DMS79 (cell line): ENCODE data around the gene NTM.
"Not testable (repeated sequence)": the region's sequence is repeated elsewhere in the genome, so short reads cannot be mapped to it uniquely, and the experiment has no call there.

ENCODE experiments used
- DNase-seq: peaks from one replicate; lab custom pipeline; 2025; lab: John Stamatoyannopoulos, UW

NTM gene

DNA sequence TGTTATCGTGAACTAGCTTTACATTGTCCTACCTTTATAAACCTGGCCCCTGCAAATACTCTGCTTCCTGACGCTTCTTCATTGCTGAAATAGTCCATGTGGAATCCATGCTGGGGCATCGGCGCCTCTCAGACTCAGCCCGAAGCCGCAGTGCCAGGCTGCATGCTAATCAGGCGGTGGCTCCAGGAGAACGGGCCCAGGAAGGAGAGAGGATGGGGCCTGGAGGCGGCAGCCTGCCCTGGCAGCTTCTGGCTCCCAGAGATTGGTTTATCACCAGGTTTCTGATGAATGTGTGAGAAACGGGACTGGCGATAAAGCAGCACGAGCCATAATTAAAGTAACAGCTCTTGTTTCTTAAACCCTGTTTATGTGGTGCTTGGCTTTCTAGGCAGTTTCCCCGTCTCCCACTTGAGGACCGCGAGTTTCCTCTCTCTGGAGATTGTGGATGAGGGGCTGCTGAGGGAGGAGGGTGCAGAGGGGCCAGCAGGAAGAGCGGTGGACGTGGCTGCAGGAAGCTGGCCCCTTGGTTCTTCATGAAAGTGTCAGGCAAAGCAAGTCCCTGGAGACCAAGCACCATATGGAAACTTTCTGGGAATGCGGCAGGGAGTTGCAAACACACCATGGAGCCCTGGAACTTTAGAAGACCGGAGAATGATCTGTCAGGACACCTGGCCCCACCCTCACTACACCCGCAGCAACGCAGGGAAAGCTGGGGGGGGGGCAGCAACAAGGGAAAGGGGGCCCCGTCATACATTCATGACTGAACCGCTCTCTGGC is 93.4 kb downstream of the NTM start:
- DNase-seq = no peak

DNA sequence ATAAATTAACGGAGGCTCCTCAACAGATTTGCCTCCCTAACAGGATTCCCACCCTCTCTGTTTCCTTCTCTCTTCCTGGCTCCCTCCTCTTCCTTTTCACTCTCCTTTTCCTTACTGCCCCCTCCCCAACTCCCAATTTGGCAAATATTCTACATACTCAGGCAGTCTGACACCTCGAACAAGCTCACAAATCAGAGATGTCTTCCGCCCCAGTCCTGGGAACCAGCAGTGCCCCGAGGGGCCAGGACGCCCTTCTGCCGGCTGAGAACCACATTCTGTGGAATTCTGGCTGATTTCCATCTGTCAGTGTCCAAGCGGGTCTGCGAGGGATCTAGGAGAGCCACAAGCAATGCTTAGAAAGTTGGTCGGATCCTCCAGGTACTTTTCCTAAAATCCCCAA is 94.0 kb downstream of the NTM start:
- no peak for DNase-seq

DNA sequence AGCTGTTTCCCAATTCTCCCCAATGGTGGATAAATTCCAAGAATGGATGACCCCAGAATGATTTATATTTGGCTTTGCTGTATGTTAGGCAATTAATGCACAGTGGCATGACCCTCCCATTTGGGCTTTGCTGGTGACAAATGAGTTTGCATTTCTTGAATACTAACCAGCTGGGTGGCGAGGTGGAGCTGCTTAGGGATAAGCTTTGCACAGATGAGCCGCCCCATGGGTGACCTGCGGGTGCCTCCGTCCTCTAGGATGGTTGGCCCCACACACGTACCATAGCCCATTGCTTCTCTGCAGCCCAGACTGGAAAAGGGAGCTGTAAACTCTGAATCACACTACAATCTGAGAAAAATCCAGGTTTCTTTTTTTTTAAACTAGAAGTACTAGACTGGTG is 94.6 kb downstream of the NTM start:
- no peak for DNase-seq

DNA sequence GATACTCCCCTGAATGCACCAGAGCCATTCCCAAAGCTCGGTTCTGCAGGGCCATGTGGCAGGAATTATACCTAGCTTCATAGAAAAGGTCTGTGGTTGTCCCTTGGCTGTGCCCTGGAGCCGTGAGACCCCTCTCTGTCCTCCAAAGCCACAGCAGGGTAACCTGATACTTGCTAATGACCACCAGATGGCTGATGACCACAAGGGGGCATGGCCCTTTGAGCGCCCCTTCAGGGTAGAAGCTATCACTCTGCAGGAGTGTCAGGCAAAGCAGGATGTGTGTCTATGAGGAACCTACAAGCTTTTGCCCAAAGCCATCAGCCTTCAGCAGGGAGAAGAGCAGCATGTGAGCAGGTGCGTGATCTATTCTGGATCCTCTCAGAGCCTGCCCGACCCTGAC is 95.3 kb downstream of the NTM start:
- no peak for DNase-seq

DNA sequence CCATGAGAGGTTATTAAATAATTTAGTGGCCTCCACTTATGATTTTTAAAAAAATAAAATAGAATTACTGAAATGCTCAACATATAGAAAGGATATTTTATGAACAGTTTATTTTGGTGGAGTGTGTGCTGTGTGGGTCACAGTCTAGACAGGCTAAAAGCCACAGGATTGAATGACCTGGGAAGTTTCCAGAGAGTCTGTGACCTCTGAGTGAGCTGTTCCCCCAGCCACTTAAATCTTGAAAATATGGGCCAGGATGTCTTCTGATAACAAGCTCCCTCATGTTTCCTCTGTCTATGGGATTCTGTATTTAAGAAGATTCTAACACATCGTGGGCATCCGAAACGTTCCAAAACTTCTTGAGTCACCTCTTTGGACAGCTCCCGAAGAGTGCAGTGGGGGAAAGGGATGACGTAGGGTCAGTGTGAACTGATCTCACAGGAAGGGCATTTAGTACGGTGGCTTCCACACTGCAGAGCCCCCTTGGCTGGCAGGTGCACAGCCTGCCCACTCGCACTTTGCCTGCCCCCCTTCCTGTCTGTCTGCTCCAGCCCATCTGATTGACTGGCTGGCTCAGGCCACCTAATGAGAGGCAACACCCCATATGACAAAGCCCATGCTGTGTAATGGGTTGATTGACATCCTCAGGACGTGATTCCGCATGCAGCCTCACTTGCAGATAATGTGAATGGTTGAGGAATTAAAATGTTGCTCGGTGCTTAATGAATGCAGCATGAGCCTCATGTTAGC is 97.4 kb downstream of the NTM start:
- no peak for DNase-seq

DNA sequence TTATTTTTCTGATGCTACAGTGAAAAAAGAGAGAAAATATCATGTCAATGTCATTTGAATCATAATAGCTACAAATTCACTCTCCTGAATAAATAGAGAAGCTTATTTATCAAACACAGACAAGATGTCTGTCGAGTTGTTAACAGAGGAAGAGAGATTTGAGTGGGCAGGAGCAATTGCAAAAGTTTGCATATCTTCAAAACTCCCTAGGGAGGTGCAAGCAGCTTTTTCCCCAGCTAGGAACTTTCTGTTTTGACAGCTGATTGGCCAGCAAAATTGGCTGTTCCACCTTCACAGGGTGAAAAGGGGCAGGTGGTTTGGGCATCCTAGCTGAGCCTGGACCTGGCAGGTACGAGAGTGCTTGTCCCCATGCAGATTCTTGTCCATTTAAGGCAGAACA is 98.2 kb downstream of the NTM start:
- DNase-seq = no peak

DNA sequence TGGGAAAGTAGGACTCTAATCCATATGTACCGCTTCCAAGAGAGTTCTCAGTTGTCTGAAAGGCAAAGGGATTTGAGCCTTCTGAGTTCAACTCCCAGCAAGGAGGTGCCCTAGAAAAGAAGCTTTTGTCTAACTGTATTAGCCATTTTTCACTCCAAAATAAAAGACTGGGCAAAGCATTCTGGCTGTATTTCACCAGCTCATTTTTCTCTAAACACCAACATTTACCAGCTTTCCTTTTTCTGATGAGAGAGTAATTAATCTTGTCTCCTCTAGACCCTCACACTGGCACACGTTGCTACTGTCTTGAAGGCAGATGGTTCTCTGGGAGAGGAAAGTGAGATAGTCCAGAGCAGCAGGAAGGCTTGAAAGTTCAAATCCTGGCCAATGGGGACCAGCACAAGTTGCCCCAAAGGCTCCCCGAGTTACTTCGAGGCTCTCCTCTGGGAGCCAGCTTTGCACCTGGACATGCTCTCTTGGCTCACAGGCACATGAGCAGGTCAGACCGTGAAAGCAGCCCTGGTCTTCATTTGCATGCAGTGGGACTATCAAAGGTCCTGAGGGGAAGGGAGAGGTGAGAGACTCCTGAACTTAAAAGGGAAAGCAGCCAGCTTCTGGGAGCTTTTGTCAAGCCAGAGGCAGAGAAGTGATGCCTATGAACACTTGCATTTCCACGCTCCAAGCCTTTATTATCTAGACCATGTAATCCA is 100.0 kb downstream of the NTM start:
- DNase-seq = no peak

DNA sequence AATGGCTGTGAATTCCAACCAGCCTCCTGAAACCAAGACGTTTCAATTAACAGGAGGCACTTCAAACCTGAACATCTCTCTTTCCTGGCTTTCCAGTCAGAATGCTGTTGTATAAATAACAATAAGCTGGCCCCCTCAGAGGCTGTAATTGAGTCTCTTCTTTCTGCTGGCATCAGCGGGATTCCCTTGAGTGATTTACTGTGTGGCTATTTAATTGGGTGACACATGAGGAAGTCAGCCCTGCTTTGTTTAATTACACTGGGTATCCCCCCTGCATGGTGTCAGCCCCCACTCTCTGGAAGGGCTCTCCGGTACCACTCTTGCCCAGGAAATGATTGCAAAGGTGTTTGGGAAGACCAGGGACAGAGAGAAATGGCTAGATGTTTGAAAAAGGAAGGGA is 101.6 kb downstream of the NTM start:
- DNase-seq = no peak

DNA sequence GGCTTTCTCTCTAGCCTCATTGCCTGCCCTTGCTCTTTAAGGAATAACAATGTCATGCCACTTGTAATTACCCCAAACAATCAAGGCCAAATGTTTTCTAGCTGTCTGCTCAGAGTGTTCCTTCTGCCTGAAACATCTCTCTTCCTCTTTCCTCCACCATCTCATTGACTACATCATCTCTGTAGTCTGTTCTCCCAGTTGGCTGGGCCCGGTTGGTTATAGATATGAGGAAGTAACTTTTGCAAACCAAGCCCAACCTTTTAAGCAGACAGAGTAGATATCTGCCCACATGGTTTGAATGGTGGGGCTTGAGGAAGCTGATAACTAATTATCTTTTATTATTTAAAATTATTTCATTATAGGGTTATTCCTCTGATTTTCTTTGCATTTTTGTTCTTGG is 104.5 kb downstream of the NTM start:
- DNase-seq = no peak

DNA sequence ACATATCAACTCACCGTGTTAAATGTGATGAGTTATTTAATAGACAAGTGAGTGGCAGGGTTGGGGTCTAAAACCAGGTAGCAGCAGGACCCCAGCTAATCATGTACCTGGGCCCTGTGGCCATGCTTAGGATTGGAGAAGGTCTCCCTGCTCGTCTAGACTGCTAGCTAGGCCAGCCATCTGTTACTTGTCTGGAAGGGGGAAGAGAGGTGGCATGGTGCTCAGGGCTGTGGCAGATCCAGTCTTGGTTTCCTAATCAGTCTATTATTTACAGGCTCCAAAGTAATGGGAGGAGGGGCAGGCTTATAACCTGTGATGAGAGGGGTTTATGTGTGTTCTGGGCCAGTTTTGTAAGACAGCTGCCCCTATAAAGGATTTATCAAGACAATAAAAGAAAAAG is 105.9 kb downstream of the NTM start:
- DNase-seq = no peak

DNA sequence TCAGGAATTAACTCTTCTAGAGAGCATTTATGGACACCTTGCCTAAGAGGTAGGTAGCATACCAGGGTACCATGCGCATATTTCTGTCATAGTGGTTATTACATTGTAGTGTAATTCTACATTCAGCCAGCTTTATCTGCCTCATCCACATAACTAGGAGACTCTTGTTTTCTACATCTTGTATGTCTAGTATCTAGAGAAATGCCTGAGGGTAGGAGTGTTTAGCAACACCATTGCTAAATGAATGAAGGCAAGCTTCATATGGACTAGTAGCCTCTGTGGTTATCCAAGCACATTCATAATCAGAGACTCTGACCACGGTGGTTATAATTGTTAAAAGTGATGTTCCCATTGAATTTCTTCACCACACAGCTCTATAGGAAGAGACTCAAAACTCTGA is 107.9 kb downstream of the NTM start:
- DNase-seq = no peak

DNA sequence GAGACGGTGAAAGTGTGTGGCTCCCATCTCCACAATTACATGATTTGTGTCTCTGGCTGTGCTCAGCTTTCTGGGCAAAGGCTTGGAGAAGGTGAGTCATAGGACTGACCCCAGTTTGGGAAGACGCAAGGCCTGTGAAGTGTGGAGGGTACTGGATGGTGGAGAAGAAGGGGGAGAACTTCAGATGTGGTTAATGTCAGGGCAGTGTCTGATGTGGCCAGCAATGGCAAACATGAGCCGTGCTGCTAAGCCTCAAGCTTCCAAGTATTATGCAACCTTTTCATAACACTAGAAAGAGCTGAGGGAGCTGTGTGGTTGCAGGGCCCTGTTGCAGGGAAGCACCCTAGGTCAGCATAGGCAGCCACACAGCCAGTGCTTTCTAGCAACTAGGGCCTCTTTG is 110.9 kb downstream of the NTM start:
- no peak for DNase-seq

DNA sequence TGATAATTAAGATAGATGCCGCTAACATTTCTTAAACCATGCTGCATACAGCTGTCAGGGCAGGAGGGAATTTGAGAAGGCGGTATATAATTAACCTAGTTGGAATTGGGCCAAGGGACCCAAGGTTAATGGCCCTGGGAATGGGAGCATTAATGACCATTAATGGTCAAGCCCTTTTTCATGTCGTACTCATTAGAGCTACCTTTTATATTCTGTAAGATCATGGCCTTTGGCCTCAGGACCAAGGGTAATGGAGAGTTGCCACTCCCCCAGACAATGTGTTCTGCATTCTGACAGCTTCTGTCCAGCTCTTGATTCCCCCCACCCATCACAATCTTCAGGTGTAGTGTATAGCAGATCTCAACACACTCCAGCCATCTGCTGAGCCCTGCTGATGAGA is 111.6 kb downstream of the NTM start:
- no peak for DNase-seq

DNA sequence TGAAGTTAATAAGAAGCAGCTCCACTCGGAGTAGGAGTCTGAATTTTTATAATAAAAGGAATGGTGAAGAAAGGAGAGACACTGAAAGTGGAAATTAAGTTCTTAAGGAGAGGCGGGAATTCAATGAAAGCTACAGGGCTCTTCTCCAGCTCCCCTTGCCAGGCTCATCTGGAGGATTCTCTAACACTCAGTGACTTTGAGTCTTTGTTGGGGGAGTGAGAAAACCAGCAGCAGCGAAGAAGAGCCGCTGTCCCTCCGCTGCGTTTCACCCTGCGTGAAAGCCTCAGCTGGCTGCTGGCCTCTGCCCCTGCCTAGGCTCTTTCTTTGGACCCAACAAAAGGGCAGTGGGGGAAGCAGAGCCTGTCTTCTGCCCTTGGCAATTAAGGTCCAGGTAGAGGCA is 113.0 kb downstream of the NTM start:
- DNase-seq = no peak

DNA sequence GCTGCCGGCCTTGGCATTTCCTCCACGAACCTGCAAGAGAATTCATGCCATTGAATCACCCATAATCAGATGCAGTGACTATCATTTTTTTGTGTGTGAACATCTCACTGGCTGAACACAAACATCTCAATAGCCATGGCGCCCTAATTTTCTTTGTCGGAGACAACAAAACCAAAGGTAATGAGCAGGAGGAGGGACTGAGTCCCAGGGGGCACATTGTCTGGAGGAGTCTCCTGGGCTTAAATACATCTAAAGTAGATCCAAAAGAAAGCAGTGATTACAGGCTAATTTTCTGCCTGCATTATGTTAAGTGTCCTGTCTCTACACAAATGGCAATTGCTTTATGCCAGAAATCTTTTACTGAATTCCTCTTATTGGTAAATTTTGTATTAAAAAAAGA is 113.5 kb downstream of the NTM start:
- DNase-seq = no peak

DNA sequence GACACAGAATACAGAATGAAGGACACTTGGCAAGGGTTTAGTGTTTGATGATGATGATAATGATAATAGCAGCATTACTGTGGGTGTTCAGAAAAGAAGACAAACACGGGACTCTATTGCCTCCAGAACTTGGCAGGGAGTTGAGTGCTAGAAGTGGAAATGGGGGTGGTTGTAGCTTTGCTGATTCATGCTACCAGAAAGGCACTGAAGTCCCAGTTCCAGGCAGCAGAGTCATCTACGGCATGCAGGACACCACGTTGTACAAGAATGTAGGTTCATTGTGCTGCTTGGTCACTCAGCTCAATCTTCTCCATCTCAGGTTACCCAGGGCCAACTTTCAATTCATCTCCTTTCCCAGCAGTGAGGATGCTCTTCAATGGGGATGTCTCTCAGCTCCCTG is 115.7 kb downstream of the NTM start:
- no peak for DNase-seq

DNA sequence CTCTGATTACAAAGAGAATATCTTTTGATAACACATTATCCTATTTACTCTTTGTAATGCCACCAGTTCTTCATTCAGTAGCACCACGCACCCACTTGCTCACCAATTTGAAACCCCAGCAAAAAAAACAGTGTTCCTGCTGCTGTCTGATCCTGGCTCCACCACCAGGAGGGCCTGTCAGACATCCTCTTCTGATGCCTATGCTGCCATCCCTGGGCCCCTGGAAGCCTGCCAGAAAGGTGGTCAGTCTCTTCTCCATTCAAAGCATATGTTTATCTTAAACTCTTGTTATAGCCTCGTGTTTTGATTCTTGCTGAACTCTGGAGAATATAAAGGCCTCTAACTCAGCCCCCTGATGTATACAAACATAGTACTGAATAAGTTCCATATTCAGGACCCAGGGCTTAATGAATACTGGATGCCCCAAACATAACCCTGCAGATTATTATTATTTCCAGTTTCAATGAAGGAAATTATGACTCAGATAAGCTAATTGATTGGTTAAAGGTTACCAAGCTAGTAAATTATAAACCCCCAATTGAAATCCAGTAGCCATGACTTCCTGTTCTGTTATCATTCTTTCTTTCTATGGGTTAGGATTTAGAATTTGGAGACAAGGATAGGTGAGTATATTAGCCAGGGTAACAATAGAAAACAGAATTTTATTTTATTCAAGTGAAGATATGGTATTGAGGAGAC is 116.7 kb downstream of the NTM start:
- no peak for DNase-seq

DNA sequence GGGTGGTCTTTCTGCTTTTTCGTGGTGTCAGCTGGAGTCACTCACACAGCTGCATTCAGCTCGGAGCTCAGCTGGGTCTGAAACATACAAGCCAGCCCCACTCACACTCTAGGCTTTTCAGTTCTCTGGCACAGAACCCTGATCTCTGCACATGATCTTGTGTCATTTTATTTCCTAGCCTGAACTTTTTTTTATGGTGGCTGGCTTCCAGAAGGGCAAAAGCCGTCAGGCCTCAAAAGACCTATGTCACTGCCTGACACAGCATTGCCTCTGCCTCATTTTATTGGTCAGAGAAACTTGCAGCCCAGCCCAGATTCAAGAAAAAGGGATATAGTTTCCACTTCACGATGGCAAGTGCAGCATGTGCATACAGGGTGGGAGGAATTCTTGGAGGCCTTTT is 117.8 kb downstream of the NTM start:
- DNase-seq = no peak

DNA sequence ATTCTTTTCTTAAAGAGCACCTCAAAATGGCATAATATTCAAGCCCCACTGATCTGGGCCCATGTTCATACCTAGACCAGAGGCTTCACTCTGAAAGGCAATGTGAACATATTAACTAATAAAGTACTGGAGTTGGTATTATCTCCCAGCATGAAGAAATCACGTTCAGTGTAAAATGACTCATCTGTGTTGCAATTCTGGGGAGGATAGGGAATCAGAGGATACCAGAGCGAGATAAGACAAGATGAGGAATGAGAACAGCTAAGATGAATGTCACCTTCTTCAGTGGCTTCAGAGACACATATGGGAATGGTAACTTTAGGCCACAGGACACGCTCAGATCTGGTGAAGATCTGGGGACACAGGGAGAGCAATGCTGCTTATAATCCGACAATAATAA is 121.1 kb downstream of the NTM start:
- no peak for DNase-seq

DNA sequence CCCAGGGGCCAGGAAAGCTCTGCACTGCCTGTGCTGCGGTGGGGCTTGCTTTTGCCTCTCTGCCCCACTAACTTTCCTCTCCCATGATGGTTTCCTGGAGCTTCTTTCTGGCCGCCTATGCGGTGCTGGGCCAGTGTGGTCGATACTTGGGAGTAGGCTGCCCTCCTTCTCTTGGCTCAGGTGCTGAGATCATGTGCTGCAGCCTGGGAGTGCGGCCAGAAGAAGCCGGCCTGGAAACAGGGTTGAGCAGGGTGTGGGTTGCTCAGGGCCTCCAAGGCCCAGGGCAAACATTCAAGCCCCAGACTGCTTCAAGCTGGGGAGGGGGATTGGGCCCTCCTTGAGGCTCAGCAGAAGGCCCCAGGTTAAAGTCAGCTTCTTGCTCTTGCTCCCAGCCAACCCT is 125.0 kb downstream of the NTM start:
- no peak for DNase-seq

DNA sequence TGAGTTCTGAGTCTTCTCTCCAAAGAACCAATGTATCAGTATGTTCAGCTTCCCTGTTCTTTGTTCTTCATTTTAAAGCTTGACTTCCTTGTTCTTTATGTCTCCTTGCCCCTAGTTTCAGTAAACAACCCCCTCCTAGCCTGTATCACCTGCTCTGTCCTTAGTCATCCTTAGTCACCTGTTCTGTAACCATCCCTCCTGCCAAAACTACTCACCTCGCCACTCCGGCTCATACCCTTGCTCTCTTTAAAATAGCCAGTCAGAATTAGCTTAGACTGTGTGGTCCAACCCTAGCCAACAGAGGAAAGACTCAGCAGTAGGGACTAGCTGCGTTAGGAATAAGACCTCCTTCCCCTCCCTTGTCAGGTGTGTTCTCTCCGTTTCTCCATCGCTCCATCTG is 127.3 kb downstream of the NTM start:
- DNase-seq = not testable (repeated sequence)

DNA sequence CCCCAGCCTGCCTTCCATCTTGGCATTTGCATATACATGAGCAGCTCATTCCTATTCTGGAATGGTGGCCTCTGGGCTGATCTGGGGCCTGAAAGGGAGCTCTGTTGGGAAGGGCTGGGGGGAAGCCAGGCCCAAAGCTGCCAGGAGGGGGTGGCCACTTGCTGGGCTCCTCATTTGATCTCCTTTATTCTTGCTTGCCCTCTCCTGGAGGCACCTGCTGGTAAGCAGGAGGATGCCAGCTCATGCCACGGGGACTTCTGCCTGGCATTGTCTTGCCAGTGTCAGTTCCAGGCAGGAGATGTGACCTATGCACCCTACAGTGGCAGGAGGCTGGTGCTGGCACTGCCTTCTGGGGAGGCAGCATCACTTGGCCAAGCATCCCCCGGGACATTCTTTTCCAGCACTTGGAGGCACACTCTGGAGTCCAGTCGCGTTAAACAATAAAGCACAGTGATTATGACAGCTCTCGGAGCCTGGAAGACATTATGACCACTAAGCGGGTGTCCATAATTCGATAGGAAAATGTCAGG is 128.3 kb downstream of the NTM start:
- no peak for DNase-seq
